Measurements from ENCODE around the gene BTBD2.

GRCh38 chr19:2053601-2054389, 38.3 kb upstream of the BTBD2 start:
- TF ChIP-seq, protein P1, sequence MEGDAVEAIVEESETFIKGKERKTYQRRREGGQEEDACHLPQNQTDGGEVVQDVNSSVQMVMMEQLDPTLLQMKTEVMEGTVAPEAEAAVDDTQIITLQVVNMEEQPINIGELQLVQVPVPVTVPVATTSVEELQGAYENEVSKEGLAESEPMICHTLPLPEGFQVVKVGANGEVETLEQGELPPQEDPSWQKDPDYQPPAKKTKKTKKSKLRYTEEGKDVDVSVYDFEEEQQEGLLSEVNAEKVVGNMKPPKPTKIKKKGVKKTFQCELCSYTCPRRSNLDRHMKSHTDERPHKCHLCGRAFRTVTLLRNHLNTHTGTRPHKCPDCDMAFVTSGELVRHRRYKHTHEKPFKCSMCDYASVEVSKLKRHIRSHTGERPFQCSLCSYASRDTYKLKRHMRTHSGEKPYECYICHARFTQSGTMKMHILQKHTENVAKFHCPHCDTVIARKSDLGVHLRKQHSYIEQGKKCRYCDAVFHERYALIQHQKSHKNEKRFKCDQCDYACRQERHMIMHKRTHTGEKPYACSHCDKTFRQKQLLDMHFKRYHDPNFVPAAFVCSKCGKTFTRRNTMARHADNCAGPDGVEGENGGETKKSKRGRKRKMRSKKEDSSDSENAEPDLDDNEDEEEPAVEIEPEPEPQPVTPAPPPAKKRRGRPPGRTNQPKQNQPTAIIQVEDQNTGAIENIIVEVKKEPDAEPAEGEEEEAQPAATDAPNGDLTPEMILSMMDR (IDR thresholded peaks at IDR 0.05), result no peak
- TF ChIP-seq EZH2 (IDR thresholded peaks at IDR 0.05), result no peak
